HepG2 (cell line): ENCODE measurements around the gene RFXANK. TPM values are rescaled to one million over a fixed set of nuclear protein-coding genes. Genes with fewer than 3 reads are reported as not detected.

Source experiments
- ARNT2 ChIP-seq: sonication (generic); formaldehyde crosslinking; IDR thresholded peaks from 2 replicates; pipeline ENCODE4 v1.8.0; 2022; ENCODE audit warnings: mild to moderate bottlenecking, low read depth, missing genetic modification reagents, moderate library complexity
- FOXA3 ChIP-seq: IDR thresholded peaks from 2 replicates; pipeline ENCODE4 v1.6.1; 2016; ENCODE audit warnings: missing genetic modification reagents, missing compliant biosample characterization
- HDAC1 ChIP-seq: sonication (generic); formaldehyde crosslinking; IDR thresholded peaks from 2 replicates; pipeline ENCODE4 v1.5.1; 2020; ENCODE audit warnings: mild to moderate bottlenecking, missing genetic modification reagents
- HDAC2 ChIP-seq: sonication (generic); formaldehyde crosslinking; IDR thresholded peaks from 2 replicates; pipeline ENCODE4 v1.4.0; 2020; ENCODE audit warnings: missing genetic modification reagents
- HHEX ChIP-seq: IDR thresholded peaks from 2 replicates; pipeline ENCODE4 v1.6.1; 2016; ENCODE audit warnings: control low read depth
- HNF1B ChIP-seq: sonication (generic); formaldehyde crosslinking; IDR thresholded peaks from 2 replicates; pipeline ENCODE4 v1.5.1; 2020; ENCODE audit warnings: mild to moderate bottlenecking, moderate library complexity, missing genetic modification reagents
- PAF1 ChIP-seq: IDR thresholded peaks from 2 replicates; pipeline ENCODE4 v1.6.1; 2016; ENCODE audit warnings: missing genetic modification reagents, missing compliant biosample characterization
- TBX2 ChIP-seq: sonication (generic); formaldehyde crosslinking; IDR thresholded peaks from 2 replicates; pipeline ENCODE4 v1.5.0; 2020; ENCODE audit warnings: missing genetic modification reagents, mild to moderate bottlenecking, borderline replicate concordance
- TCF7 ChIP-seq: sonication (generic); IDR thresholded peaks from 2 replicates; pipeline ENCODE4 v1.6.1; 2016; ENCODE audit warnings: antibody characterized with exemption, low read depth
- TOE1 ChIP-seq: sonication (generic); formaldehyde crosslinking; IDR thresholded peaks from 2 replicates; pipeline ENCODE4 v1.4.0; 2020; ENCODE audit warnings: mild to moderate bottlenecking, missing genetic modification reagents
- YEATS4 ChIP-seq: sonication (generic); formaldehyde crosslinking; IDR thresholded peaks from 2 replicates; pipeline ENCODE4 v1.4.0; 2020; ENCODE audit warnings: missing genetic modification reagents, borderline replicate concordance
- ZFP36 ChIP-seq: fragments of 150-350 bp; IDR thresholded peaks from 2 replicates; pipeline ENCODE4 v1.6.1; 2018; ENCODE audit warnings: borderline replicate concordance, low read length, low read depth; ENCODE audit not compliant: partially characterized antibody
- ZNF276 ChIP-seq: sonication (generic); formaldehyde crosslinking; IDR thresholded peaks from 2 replicates; pipeline ENCODE4 v1.4.0; 2020; ENCODE audit warnings: mild to moderate bottlenecking, low read depth, missing genetic modification reagents
- ZNF280B ChIP-seq: sonication (generic); formaldehyde crosslinking; IDR thresholded peaks from 2 replicates; pipeline ENCODE4 v1.5.0; 2020; ENCODE audit warnings: missing genetic modification reagents, mild to moderate bottlenecking, borderline replicate concordance
- ZNF3 ChIP-seq: IDR thresholded peaks from 2 replicates; pipeline ENCODE4 v1.7.0; 2017; ENCODE audit warnings: inconsistent platforms
- ZNF350 ChIP-seq: sonication (generic); formaldehyde crosslinking; IDR thresholded peaks from 2 replicates; pipeline ENCODE4 v1.4.0; 2020; ENCODE audit warnings: mild to moderate bottlenecking, low read depth, missing genetic modification reagents, borderline replicate concordance
- ZNF501 ChIP-seq: sonication (generic); formaldehyde crosslinking; IDR thresholded peaks from 2 replicates; pipeline ENCODE4 v1.5.1; 2020; ENCODE audit warnings: mild to moderate bottlenecking, moderate library complexity, missing genetic modification reagents
- ZNF556 ChIP-seq: sonication (generic); formaldehyde crosslinking; IDR thresholded peaks from 2 replicates; pipeline ENCODE4 v1.4.0; 2020; ENCODE audit warnings: mild to moderate bottlenecking, missing genetic modification reagents, borderline replicate concordance
- ZNF572 ChIP-seq: sonication (generic); formaldehyde crosslinking; IDR thresholded peaks from 2 replicates; pipeline ENCODE4 v1.5.1; 2020; ENCODE audit warnings: mild to moderate bottlenecking, missing genetic modification reagents
- ZNF652 ChIP-seq: IDR thresholded peaks from 2 replicates; pipeline ENCODE4 v1.6.1; 2016; ENCODE audit warnings: low read depth, borderline replicate concordance
- ZNF678 ChIP-seq: sonication (generic); formaldehyde crosslinking; IDR thresholded peaks from 2 replicates; pipeline ENCODE4 v1.4.0; 2020; ENCODE audit warnings: mild to moderate bottlenecking, missing genetic modification reagents
- polyA plus RNA-seq, 8 experiments: library from polyadenylated mRNA; depleted of rRNA in 3 of 8; stranded (reverse) in 7 of 8; unstranded in 1 of 8; fragments of >200 nt; fragmentation: Illumina TruSeq in 4 of 8; extraction: Trizol in 4 of 8; gene quantifications; 2 replicates each; pipeline versions ENCODE4 v1.2.1 to v1.2.3, GENCODE V29; 2011 to 2016; ENCODE audit warnings: low read depth in 4 of 8, missing spikeins in 1 of 8, mixed read lengths in 1 of 8; ENCODE audit not compliant: insufficient read depth in 1 of 8
- total RNA-seq, 5 experiments: library from RNA; depleted of rRNA; stranded (reverse); fragments of >200 nt; fragmentation: Illumina TruSeq; extraction: Trizol; gene quantifications; 2 replicates each; pipeline ENCODE4 v1.2.3, GENCODE V29; 2016; ENCODE audit warnings: low read depth in 1 of 5
- TF ChIP-seq, protein P1 (sequence below): IDR thresholded peaks from 2 replicates; pipeline ENCODE4 v1.6.1; 2016; ENCODE audit warnings: low read depth, control low read depth

The RFXANK gene
- total and polyA plus RNA-seq, 2 of the 13 experiments (the other 11 are each of a cell fraction or from before 2014, with no cell fraction given), result 49.9 to 80.7 TPM

DNA sequence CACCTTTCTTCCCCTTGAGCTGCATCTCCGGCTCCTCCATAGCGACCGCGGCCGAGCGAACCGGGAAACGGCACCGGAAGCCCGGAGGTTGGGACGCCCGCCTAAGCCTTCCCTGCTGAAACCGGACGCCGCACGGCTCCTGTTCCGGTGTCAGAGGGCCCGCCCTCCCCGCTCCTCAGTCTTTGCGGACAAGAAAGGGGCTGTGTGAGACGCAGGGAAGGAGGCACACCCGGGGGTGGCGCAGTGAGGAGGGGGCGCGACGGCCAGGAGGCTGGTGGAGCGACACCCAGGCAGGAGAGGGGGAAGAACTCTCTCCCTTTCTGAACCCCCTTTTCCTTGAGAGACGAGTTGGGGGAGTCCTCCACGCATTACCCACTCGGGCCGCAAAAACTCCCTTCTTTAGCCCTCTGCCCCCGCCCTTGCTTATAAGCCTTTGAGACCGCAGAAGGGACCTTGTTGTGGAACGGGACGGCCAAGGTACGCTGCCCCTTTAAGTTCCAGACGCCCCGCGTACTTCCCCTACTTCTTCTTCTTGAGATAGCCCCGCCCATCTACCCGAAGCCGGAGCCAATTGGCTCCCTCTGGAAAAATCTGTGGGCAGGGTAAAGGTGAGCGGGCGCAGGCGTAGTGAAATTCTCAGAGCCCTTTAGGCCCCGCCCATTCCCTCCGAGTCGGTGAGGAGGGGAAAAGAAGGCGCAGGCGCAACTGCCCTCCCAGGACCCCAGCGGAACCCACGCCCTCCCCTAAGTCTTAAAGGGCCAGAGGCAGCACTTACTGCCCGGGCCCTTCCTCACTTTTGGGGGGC lies at the start of gene RFXANK, which contains the start of gene BORCS8 (continued):
- TF ChIP-seq ZNF678, result no peak
- TF ChIP-seq ZNF556, result peak; percentile 89; the same call in 1 of the 2 replicates
- peak; percentile 84 for TF ChIP-seq ZNF280B
- peak; percentile 97 for TF ChIP-seq ZNF572 (CRISPR knock-in tag)
- peak; percentile 45; the same call in 1 of the 2 replicates for TF ChIP-seq TOE1 (CRISPR knock-in tag)
- peak; percentile 35; the same call in 1 of the 2 replicates for TF ChIP-seq ZNF652 (CRISPR knock-in tag)
- no peak for TF ChIP-seq PAF1
- peak; percentile 70 for TF ChIP-seq ARNT2 (CRISPR knock-in tag)
- TF ChIP-seq FOXA3 (CRISPR knock-in tag), result 0 out of 2 replicates have a peak, but pooled peaks have one; percentile 43
- TF ChIP-seq ZNF3 (CRISPR knock-in tag), result 0 out of 2 replicates have a peak, but pooled peaks have one; percentile 14
- peak; percentile 97 for TF ChIP-seq HDAC1 (CRISPR knock-in tag)
- TF ChIP-seq ZNF350, result peak; percentile 91; the same call in 1 of the 2 replicates
- TF ChIP-seq ZNF501 (CRISPR knock-in tag), result peak; percentile 96
- TF ChIP-seq, protein P1, sequence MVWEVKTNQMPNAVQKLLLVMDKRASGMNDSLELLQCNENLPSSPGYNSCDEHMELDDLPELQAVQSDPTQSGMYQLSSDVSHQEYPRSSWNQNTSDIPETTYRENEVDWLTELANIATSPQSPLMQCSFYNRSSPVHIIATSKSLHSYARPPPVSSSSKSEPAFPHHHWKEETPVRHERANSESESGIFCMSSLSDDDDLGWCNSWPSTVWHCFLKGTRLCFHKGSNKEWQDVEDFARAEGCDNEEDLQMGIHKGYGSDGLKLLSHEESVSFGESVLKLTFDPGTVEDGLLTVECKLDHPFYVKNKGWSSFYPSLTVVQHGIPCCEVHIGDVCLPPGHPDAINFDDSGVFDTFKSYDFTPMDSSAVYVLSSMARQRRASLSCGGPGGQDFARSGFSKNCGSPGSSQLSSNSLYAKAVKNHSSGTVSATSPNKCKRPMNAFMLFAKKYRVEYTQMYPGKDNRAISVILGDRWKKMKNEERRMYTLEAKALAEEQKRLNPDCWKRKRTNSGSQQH (CRISPR knock-in tag), result no peak
- peak; percentile 84; the same call in 1 of the 2 replicates for TF ChIP-seq YEATS4 (CRISPR knock-in tag)
- TF ChIP-seq HHEX (CRISPR knock-in tag), result no peak
- peak; percentile 93 for TF ChIP-seq HNF1B (CRISPR knock-in tag)
- peak; percentile 87 for TF ChIP-seq HDAC2 (CRISPR knock-in tag)
- TF ChIP-seq TCF7, result 0 out of 2 replicates have a peak, but pooled peaks have one; percentile 10
- TF ChIP-seq ZFP36, result no peak
- peak; percentile 65; the same call in 1 of the 2 replicates for TF ChIP-seq TBX2 (CRISPR knock-in tag)
- peak; percentile 38; the same call in 1 of the 2 replicates for TF ChIP-seq ZNF276 (CRISPR knock-in tag)
